Natural killer cell treated with Interleukin-12 subunit alpha and Interleukin-12 subunit beta and Interleukin-15 and Interleukin-18, amount 100 ng/mL, for 72 hours (primary cell): ENCODE data around the gene NPTX1. TPM values are rescaled to one million over a fixed set of nuclear protein-coding genes. Genes with fewer than 3 reads are reported as not detected.
A peak's percentile ranks its signal among the peaks of the same experiment; 100 is the strongest.

Experiments used
- ATAC-seq, 2 donors: fragments of 150-1000 bp; cut with Tn5 transposase in 1 of 2; sonication (Bioruptor Pico), chemical (Tn5 transposase) in 1 of 2; 2 replicates each; pipeline ENCODE4 v1.10.0; 2021
- DNase-seq: peaks from one replicate; pipeline ENCODE4 v3.0.0; 2022; ENCODE audit warnings: low spot score
- H3K27ac Mint-ChIP-seq, 2 donors: 1 replicate in 1 of 2; 2 replicates in 1 of 2; pipeline ENCODE4 v1.8.0; 2022; ENCODE audit warnings: mixed read lengths in 2 of 2, mild to moderate bottlenecking in 1 of 2, moderate library complexity in 1 of 2
- H3K27me3 Mint-ChIP-seq, 2 donors: 1 replicate in 1 of 2; 2 replicates in 1 of 2; pipeline ENCODE4 v1.8.0; 2022; ENCODE audit warnings: mixed read lengths in 2 of 2
- H3K36me3 Mint-ChIP-seq: one replicate; pipeline ENCODE4 v1.8.0; 2022; ENCODE audit warnings: mixed read lengths
- H3K4me1 Mint-ChIP-seq, 2 donors: 1 replicate in 1 of 2; 2 replicates in 1 of 2; pipeline ENCODE4 v1.8.0; 2022; ENCODE audit warnings: low read depth in 2 of 2, mixed read lengths in 2 of 2, mild to moderate bottlenecking in 1 of 2
- H3K4me3 Mint-ChIP-seq: one replicate; pipeline ENCODE4 v1.8.0; 2022; ENCODE audit warnings: mixed read lengths
- H3K9me3 Mint-ChIP-seq: 2 replicates; pipeline ENCODE4 v1.8.0; 2022; ENCODE audit warnings: mixed read lengths
- total RNA-seq, 2 donors: library from RNA; stranded (reverse); gene quantifications; one replicate each; pipeline ENCODE4 v1.2.3, GENCODE V29; 2022

NPTX1 gene
- total RNA-seq, 2 donors from 2014 or later: 0.38 to 0.92 TPM

DNA sequence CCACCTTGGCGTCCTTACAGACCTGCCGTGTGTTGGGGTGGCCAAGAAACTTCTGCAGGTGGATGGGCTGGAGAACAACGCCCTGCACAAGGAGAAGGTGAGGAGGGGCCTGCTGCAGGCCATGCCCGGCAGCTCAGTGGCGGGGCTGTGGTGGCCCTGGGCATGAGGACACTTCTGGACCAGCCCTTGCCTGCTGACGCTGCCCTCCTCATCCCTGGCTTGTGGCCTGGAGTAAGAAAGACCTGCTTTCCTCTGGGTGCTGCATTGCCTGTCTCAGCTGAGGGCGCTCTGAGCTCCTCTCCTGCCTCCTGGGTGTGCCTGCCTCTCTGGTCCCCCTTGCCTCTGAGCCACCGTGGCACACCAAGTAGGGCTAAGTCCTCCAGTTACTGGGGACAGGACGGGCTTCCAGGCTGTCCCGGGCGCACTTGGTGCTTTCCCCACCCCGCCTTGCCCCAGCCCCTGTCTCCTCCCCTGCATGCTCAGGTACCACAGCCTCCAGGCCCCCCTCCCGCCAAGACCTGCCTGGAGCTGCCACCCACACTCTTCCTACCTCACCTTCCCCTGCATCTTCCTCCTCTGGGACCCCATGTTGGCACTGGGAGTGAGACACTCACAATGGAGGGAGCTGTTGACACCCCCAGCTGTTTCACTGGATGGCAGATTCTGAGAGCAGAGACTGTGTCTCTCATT is 52.7 kb downstream of the NPTX1 start:
- Mint-ChIP-seq H3K27me3 (no peaks in the 10 kb centered on the region), H3K4me3 (no peak overlapping the region), H3K4me1 (peaks cover 9 to 10% of the 10 kb centered on the region in 2 donors), H3K36me3 (peaks cover 5% of the 10 kb centered on the region), H3K9me3 (no peaks in the 10 kb centered on the region), H3K27ac (no peak overlapping the region)
- ATAC-seq (no peak), DNase-seq (no peak)

GRCh38 chr17:80422981-80423380 is 53.4 kb downstream of the NPTX1 start:
- H3K4me1 Mint-ChIP-seq: peaks cover 9 to 10% of the 10 kb centered on the region in 2 donors
- H3K9me3 Mint-ChIP-seq: no peaks in the 10 kb centered on the region

DNA sequence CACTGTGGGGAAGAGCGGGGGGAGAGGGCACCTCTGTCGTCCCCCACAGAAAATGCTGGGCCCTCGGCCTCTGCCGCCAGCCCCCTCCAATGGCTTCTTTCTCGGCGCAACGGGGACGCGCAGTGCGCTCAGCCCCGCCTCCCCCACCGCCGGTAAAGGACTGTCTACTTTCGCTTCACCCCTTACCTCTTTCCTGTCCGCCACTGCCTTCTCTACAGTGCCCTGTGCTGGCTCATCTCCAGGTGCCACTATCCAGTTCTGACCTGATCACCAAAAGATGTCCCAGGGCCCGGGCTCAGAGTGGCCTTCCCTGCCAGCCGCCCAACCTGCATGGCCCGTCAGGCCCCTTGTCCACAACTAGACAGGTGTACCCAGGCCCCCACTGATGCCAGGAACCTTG is 54.1 kb downstream of the NPTX1 start:
- DNase-seq (no peak), ATAC-seq (no peak)
- peaks cover 10% of the 10 kb centered on the region in 2 donors for H3K4me1 Mint-ChIP-seq
- H3K27ac Mint-ChIP-seq: no peak overlapping the region
- no peaks in the 10 kb centered on the region for H3K27me3 Mint-ChIP-seq
- H3K9me3 Mint-ChIP-seq: no peaks in the 10 kb centered on the region
- H3K36me3 Mint-ChIP-seq: peaks cover 5% of the 10 kb centered on the region
- no peak overlapping the region for H3K4me3 Mint-ChIP-seq

More at GRCh38 chr17:80422981-80423380, 53.4 kb downstream of the NPTX1 start:
- Mint-ChIP-seq H3K27me3 (no peaks in the 10 kb centered on the region), H3K27ac (no peak overlapping the region), H3K4me3 (no peak overlapping the region), H3K36me3 (peaks cover 5% of the 10 kb centered on the region)
- no peak for ATAC-seq
- no peak for DNase-seq

- ATAC-seq (no peak), DNase-seq (no peak)
- Mint-ChIP-seq H3K4me1 (peaks cover 12 to 17% of the 10 kb centered on the region in 2 donors), H3K36me3 (peaks cover 5% of the 10 kb centered on the region), H3K4me3 (no peak overlapping the region), H3K27ac (no peak overlapping the region), H3K27me3 (no peaks in the 10 kb centered on the region), H3K9me3 (no peaks in the 10 kb centered on the region)
Observed at GRCh38 chr17:80421381-80422090, 54.9 kb downstream of the NPTX1 start.

DNA sequence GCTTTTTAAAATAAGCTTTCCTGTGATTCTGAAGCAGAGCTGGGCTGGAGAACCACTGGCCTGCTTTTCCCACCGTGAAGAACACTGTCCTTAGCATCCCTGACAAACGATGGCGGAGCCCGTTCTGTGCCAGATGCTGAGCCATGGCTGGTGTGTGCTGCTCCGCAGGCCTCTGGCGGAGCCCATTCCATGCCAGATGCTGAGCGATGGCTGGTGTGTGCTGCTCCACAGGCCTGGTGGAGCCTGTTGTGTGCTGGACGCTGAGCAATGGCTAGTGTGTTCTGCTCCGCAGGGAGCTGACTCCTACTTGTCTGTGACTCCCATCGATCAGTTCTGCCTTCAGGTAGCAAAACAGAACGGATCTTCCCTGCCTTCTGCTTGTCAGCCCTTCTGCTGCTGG is 57.2 kb downstream of the NPTX1 start:
- Mint-ChIP-seq H3K4me1 (peaks cover 19 to 25% of the 10 kb centered on the region in 2 donors), H3K4me3 (no peak overlapping the region)
- DNase-seq: no peak

DNA sequence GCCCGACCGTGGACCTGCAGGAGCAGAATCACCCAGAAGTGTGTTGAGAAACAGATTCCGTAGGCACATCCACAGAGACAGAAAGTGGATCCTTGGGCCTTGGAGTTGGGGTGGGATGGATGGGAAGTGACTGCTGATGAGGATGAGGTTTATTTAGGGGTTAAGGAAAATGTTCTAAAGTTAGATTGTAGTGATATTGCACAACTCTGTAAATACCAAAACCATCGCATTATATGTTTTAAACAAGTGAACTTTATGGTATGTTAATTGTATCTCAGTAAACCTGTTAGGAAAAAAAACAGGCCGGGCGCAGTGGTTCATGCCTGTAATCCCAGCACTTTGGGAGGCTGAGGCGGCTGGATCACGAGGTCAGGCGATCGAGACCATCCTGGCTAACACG is 57.8 kb downstream of the NPTX1 start:
- Mint-ChIP-seq H3K27me3 (peaks cover 5 to 7% of the 10 kb centered on the region in 2 donors), H3K27ac (peak overlapping the region in 1 of 2 donors; percentile 13), H3K4me3 (no peak overlapping the region), H3K36me3 (peaks cover 5% of the 10 kb centered on the region), H3K4me1 (peaks cover 18 to 29% of the 10 kb centered on the region in 2 donors), H3K9me3 (no peaks in the 10 kb centered on the region)
- no peak for ATAC-seq
- DNase-seq: no peak

More for the DNA sequence above, 57.2 kb downstream of the NPTX1 start:
- Mint-ChIP-seq H3K36me3 (peaks cover 5% of the 10 kb centered on the region), H3K9me3 (no peaks in the 10 kb centered on the region), H3K27ac (no peak overlapping the region), H3K27me3 (peaks cover under 1 to 2% of the 10 kb centered on the region in 2 donors)
- ATAC-seq: no peak

Other genes with a start within 250 kb of the NPTX1 start
- 1,000 to 10,000 TPM; 1,259 to 2,425 TPM for gene RNF213, start 215.8 kb downstream of the NPTX1 start, total RNA-seq
- gene ENDOV, start 61.4 kb downstream of the NPTX1 start, total RNA-seq: 10 to 100 TPM; 14.0 to 15.2 TPM
- gene RPTOR, start 68.2 kb upstream of the NPTX1 start, total RNA-seq: 10 to 100 TPM; 44.1 to 92.4 TPM